K562 treated with DMSO at 1 percent for 12 hours (cell line): ENCODE data around the gene HTT. TPM values are rescaled to one million over a fixed set of nuclear protein-coding genes. Genes with fewer than 3 reads are reported as not detected.

ENCODE experiments used
- total RNA-seq: library from RNA; unstranded; fragments of 300-600 nt; gene quantifications from 2 replicates; pipeline ENCODE4 v1.2.3, GENCODE V29; 2022; ENCODE audit not compliant: insufficient read depth

The HTT gene
- total RNA-seq: 5.4 and 25.3 TPM in 2 replicates

DNA sequence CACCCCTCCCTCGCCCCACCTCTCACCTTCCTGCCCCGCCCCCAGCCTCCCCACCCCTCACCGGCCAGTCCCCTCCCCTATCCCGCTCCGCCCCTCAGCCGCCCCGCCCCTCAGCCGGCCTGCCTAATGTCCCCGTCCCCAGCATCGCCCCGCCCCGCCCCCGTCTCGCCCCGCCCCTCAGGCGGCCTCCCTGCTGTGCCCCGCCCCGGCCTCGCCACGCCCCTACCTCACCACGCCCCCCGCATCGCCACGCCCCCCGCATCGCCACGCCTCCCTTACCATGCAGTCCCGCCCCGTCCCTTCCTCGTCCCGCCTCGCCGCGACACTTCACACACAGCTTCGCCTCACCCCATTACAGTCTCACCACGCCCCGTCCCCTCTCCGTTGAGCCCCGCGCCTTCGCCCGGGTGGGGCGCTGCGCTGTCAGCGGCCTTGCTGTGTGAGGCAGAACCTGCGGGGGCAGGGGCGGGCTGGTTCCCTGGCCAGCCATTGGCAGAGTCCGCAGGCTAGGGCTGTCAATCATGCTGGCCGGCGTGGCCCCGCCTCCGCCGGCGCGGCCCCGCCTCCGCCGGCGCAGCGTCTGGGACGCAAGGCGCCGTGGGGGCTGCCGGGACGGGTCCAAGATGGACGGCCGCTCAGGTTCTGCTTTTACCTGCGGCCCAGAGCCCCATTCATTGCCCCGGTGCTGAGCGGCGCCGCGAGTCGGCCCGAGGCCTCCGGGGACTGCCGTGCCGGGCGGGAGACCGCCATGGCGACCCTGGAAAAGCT lies at the start of gene HTT, which contains the start of gene HTT-AS:
HTT (plus strand) TSS at position 604 of the 768 bp plus-strand sequence; CDS start at position 749, 145 bp downstream.
HTT-AS (minus strand) TSS at position 461 of the 768 bp plus-strand sequence.

GRCh38 chr4:3248811-3249661 lies 174.6 kb downstream of the HTT start, which contains the start of gene MSANTD1:
Gene MSANTD1, plus strand, starts transcription at chr4:3249159. Its CDS starts 64 bp downstream, at chr4:3249223.

DNA sequence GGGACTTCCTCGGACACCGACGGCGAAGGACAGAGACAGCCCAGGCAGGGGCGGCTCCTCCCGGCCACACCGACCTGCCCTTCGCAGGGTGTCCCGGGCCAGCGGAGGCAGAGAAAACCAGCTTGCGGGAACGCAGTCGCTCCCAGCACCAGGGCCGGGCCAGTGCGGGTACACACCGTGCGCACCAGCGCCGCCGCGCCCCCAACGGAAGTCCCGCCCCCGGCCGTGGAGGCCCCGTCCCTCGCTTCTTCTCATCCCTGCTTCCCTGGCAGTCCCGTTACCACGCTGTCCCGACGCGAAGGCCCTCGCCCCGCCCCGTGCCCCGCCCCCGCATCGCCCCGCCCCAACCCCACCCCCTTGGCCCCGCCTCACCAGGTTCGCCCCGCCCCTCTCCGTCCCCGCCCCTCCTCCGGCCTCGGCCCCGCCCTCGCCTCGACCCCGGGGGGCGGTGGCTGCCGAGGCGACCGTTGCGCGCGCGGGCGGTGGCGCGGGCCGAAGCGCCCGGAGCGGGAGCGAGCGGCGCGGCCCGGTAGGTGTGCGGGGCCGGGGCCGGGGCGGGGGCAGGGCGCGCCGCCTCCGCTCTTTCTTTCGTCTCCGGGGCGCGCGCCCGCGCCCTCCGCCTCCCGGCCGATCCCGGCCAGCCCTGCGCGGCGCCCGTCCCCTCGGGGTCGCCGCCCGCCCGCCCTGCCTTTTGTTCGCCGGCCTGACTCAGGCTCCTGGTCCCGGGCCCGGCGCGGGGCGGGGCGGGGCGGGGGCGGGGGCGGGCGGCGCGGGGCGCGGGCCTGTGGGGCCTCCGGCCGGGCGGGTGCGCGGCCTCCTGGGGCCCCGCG lies 218.3 kb downstream of the HTT start, which contains the start of gene RGS12:
RGS12 (plus strand) TSS at position 451 of the 830 bp plus-strand sequence. CDS start 23,150 bp downstream, outside the sequence.

Other genes with a start within 250 kb of the HTT start
- 106 and 146 TPM in 2 replicates for gene ADD1, start 230.8 kb upstream of the HTT start, total RNA-seq
- gene NOP14, start 111.3 kb upstream of the HTT start, total RNA-seq: 21.9 and 33.0 TPM in 2 replicates
- 1.8 and 4.8 TPM in 2 replicates for gene GRK4, start 111.1 kb upstream of the HTT start, total RNA-seq
- not detected in 2 replicates for gene HTT-AS, start 143 bp upstream of the HTT start, total RNA-seq
- 0.36 and 0.38 TPM in 2 replicates for gene MSANTD1, start 174.5 kb downstream of the HTT start, total RNA-seq
- gene RGS12, start 218.3 kb downstream of the HTT start, total RNA-seq: 8.4 and 29.3 TPM in 2 replicates